NCI-H1417 (cell line): ENCODE data around the gene PSMF1.

Experiments
- DNase-seq, 3 experiments: peaks; one replicate each; lab custom pipeline; 2025; lab: John Stamatoyannopoulos, UW

PSMF1 gene, protein sequence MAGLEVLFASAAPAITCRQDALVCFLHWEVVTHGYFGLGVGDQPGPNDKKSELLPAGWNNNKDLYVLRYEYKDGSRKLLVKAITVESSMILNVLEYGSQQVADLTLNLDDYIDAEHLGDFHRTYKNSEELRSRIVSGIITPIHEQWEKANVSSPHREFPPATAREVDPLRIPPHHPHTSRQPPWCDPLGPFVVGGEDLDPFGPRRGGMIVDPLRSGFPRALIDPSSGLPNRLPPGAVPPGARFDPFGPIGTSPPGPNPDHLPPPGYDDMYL

DNA sequence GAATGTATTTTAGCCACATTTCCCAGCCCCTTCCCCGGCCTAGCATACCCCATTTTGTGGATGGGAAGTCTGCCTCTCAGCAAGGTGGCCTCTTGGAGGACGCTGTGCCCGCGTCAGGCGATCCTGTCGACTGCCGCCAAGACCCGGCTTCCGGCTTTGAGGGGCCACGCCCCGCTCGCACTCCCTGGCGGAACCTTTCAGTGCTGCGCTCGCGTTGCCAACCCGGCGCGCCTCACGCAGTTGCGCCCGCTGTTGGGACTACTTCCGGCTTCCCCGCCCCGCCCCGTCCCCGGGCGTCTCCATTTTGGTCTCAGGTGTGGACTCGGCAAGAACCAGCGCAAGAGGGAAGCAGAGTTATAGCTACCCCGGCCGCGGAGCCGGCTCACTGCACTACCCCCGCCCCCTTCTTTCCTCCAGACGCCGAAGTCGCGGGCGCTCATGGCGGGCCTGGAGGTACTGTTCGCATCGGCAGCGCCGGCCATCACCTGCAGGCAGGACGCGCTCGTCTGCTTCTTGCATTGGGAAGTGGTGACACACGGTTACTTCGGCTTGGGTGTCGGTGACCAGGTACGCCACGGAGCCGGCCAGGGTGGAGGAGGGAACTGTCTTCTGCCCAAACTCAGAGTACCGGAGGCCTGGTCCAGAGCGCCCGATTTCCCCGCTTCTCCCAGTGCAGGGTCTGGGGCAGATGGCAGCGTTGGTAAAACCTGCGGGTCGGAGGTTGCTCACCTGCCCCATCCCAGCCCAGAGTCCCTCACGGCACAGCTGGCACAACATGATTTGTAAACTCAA, at the start of gene PSMF1:
Gene PSMF1, plus strand, starts transcription at position 267 of the 792 bp plus-strand sequence. Its CDS starts 172 bp downstream, at position 439.
- peak; percentile 96 to 98 (median 97) for DNase-seq

- DNase-seq: no peak
These were observed 46.1 kb upstream of the PSMF1 start for GRCh38 chr20:1072258-1072657.

DNA sequence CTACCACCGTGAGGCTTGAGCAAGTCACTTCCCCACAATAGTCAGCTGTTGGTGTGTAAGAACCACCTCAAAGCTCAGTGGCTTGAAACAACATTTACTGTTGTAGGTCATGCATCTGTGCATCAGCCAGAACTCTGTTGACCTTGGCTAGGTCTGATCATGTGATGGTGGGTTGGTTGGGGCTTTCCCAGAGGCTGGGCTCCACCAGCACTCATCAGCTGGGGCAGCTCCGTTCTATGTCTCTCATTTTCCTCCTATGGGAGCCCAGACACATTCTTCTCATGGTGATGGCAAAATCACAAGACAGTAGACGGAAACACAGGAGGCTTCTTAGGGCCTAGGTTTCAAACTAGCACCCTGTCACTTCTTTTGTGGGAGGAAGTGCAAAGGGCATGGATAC, 42.8 kb upstream of the PSMF1 start:
- no peak for DNase-seq

GRCh38 chr20:1081891-1082290, 36.5 kb upstream of the PSMF1 start:
- DNase-seq: no peak

DNA sequence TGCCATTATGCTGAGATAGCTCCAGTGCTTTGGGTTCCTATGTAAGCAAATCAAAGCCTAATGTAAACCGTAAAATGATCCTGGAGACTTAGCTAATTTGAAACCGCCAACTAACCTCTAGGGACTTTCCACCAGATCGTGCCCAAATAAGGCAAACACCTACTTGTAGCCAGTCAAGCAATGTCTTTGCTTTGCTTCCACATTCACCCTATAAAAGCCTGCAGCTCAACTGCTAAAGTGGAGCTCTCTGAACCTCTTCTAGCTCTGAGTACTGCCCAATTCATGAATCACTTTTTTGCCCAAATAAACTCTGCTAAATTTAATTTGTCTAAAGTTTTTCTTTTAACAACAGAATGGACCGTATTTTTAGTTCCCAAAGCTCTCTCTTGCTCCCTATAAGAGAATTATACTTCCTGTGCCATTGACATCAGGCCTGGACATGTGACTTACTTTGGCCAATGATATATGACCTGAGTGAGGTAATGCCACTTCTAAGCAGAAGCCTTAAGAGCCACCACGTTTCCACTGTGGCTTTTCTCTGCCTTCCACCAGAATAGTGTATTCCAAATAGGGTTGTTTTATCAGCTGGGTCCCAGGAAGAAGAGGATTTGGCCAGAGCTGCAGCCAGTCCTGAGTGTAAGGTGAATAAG, 34.8 kb upstream of the PSMF1 start:
- no peak for DNase-seq

DNA sequence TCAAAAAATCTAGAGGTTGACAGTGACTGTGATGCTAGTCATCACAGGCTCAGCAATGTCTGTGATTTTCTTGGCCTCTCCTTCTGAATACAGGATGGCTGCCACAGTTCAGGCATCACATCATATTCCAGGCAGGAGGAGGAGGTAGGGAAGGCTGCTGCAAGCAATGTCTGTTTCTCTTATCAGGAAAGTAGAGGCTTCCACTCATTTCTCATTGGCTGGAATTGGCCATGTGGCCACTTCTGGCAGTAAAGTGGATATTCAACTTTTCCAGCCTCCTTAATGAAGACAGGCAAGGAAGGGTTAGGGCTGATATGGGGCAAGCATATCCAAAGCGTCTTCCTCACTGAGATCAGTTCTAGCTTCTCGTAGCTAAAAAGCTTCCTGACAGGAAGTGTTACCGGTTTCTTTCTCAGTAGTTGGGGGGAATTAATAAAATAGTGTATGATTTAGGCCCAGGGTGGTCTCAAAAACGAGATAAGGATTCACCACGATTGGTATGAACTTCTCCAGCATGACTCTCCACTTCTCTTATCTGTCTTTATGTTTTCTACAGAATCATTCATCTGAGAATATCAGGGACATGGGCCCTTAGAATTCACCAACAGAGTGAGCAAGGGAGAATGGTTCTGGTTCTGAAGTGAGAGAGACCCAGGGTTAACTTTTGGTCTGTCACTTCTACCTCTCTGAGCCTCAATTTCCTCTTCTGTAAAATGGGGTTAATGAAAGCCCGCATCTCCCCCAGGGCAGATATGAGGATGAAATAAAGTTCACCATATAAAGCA, 32.7 kb upstream of the PSMF1 start:
- no peak for DNase-seq

DNA sequence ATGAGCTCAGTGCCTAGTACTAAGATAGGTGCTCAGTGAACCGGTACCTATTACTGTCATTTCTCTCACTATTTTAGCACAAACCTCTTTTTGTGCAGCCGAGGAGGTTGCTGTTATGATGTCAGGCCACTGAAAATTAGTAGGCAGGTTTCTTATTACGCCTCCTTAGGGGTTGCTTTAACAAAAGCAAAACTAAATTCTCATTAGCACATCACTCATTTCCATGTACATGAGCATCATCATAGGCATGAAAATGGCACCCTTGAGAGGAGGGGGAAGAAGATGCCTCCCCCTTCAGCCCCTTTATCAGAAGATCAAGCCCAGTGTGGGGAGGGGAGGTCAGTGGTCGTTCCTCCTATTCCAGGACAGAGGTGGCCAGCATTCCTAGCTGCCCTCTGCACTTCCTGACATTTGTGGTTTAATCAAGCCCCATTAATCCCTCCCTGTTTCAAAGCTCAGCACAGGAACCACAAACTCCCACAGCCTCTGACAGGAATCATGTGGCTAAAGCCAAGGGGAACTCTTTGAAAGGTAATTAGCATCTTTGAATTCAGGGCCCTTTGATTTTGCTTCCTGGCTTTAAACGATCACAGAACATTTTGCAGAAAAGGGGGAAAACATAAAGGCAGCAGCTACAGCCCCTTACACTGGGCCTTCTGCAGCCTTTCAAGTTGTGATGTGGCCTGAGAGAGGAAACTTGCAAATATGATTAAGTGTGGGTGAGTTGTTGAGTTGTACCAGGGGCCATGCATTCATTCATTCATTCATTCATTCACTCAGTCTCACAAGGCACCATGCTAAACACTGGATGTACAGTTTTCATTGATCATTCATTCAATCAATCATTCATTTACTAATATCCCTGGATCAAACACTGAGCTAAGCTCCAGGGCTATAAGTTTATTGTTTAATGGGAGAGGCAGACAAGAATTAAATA, 31.9 kb upstream of the PSMF1 start:
- no peak for DNase-seq

- DNase-seq: no peak
These were observed 31.0 kb upstream of the PSMF1 start for GRCh38 chr20:1087311-1087905.

GRCh38 chr20:1094751-1095150, 23.7 kb upstream of the PSMF1 start:
- DNase-seq: no peak

- no peak for DNase-seq
These were observed 16.9 kb upstream of the PSMF1 start for GRCh38 chr20:1101533-1101932.

DNA sequence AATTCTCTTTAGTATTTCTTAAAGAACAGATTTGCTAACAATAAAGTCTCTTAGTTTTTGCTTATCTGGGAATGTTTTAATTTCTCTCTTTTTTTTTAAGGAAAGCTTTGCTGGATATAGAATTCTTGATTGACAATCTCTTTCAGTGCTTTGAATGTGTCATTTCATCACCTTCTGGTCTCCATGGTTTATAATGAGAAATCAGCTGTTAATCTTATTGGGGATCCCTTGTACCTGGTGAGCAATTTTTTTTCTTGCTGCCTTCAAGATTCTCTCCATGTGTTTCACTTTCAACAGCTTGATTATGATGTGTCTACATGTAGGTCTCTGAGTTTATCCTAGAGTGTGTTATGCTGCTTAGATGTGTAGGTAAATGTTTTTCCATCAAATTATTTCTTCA, 16.4 kb upstream of the PSMF1 start:
- no peak for DNase-seq

- no peak for DNase-seq
These were observed 14.7 kb upstream of the PSMF1 start for GRCh38 chr20:1103751-1104150.

DNA sequence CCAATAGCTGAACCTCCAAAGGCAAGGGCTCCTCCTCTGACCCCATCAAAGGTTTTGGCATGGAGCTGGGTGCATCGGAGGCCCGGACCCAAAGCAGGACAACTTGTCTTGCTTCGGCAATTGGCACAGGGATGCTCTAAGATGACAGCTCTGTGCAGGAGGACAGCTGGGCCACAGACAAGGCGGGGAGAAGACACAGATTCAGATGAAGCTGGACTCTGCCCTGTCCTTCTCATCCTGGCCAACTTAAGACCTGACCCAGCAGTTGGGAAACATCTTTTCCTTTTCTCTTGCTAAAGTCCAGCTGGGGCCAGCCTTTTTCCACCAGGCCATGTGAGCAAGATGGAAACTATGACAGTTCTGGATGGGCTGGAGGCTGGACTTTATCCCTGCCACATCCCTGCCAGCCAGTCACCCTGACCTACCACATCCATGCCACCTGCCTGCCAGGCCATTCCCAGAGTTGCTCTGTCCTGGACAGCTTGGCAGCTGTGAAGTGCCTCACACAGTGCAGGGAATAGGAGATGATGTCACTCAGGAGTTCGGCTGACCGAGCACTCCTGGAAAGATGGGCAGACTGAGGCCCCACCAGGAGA, 12.7 kb upstream of the PSMF1 start:
- no peak for DNase-seq

GRCh38 chr20:1107176-1107575, 11.2 kb upstream of the PSMF1 start:
- no peak for DNase-seq

GRCh38 chr20:1108437-1108920, 9.9 kb upstream of the PSMF1 start:
- peak; percentile 21 to 72 (median 33) for DNase-seq

GRCh38 chr20:1112908-1113307, 5.5 kb upstream of the PSMF1 start:
- no peak for DNase-seq

- peak in 1 of 3 experiments; percentile 34 for DNase-seq
These were observed 432 bp upstream of the PSMF1 start for GRCh38 chr20:1118004-1118335.

GRCh38 chr20:1119128-1119505, 715 bp downstream of the PSMF1 start:
- no peak for DNase-seq

- no peak for DNase-seq
These were observed 1.1 kb downstream of the PSMF1 start for GRCh38 chr20:1119524-1119923.

DNA sequence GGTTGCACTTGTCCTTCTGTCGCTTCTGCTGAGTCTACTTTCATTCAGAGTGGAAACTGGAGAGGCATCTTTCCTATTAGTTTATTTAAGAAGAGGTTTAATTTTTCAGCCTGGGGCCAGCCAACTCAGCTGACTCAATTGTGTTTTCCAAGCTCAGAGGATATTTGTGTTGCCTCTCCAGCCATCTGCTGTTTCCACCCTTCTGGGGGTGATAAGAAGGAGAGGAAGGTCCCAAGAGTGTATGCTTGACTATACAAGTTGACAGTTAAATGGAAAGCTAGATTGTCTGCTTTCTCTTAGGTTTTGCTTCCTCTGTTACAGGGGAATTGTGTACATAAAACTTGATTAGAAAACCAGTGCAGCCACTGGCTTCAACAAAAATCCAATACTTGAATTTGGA, 3.0 kb downstream of the PSMF1 start:
- peak in 1 of 3 experiments; percentile 23 for DNase-seq
